Activated CD4-positive, CD25-positive, alpha-beta regulatory T cell treated with anti-CD3 and anti-CD28 coated beads, Interleukin-2, amount 50 U/mL, for 24 hours (primary cell): ENCODE results near the gene TSPAN9.

ENCODE experiments used
- ATAC-seq, 2 donors: fragments of 150-1000 bp; cut with Tn5 transposase; one replicate each; pipeline ENCODE4 v1.10.0; 2021; ENCODE audit warnings: mild to moderate bottlenecking in 1 of 2, moderate library complexity in 1 of 2

The TSPAN9 gene

GRCh38 chr12:3280967-3281366 lies 203.8 kb downstream of the TSPAN9 start:
- ATAC-seq, result no peak

- no peak for ATAC-seq
Measured at GRCh38 chr12:3281588-3282383, 204.6 kb downstream of the TSPAN9 start.

- ATAC-seq, result no peak
Measured at GRCh38 chr12:3282384-3282670, 205.1 kb downstream of the TSPAN9 start.

- no peak for ATAC-seq
Measured at GRCh38 chr12:3283137-3283680, 206.0 kb downstream of the TSPAN9 start.

GRCh38 chr12:3284405-3284804 lies 207.2 kb downstream of the TSPAN9 start:
- ATAC-seq, result no peak

- ATAC-seq, result no peak
Measured at GRCh38 chr12:3285570-3285969, 208.4 kb downstream of the TSPAN9 start.

- ATAC-seq, result no peak
Measured at GRCh38 chr12:3288690-3289089, 211.5 kb downstream of the TSPAN9 start.

GRCh38 chr12:3289702-3290101 lies 212.5 kb downstream of the TSPAN9 start:
- ATAC-seq, result no peak

GRCh38 chr12:3291939-3292338 lies 214.8 kb downstream of the TSPAN9 start:
- no peak for ATAC-seq

GRCh38 chr12:3292677-3293412 lies 215.7 kb downstream of the TSPAN9 start:
- no peak for ATAC-seq

GRCh38 chr12:3293446-3294161 lies 216.4 kb downstream of the TSPAN9 start:
- ATAC-seq, result no peak

GRCh38 chr12:3294481-3294911 lies 217.3 kb downstream of the TSPAN9 start:
- ATAC-seq, result no peak

- ATAC-seq, result no peak
Measured at GRCh38 chr12:3295225-3295624, 218.0 kb downstream of the TSPAN9 start.

GRCh38 chr12:3295646-3296408 lies 218.6 kb downstream of the TSPAN9 start:
- ATAC-seq, result no peak

GRCh38 chr12:3296409-3296701 lies 219.2 kb downstream of the TSPAN9 start:
- no peak for ATAC-seq

GRCh38 chr12:3298603-3299002 lies 221.4 kb downstream of the TSPAN9 start:
- no peak for ATAC-seq

GRCh38 chr12:3299929-3300832 lies 223.0 kb downstream of the TSPAN9 start:
- peak; percentile 67 to 76 for ATAC-seq

- no peak for ATAC-seq
Measured at GRCh38 chr12:3300833-3301401, 223.7 kb downstream of the TSPAN9 start.

GRCh38 chr12:3302401-3303041 lies 225.3 kb downstream of the TSPAN9 start:
- ATAC-seq, result no peak

- no peak for ATAC-seq
Measured at GRCh38 chr12:3303410-3304136, 226.4 kb downstream of the TSPAN9 start.
